ENCODE measurements around the gene VTI1A. TPM values are rescaled to one million over a fixed set of nuclear protein-coding genes. Genes with fewer than 3 reads are reported as not detected.

Gene VTI1A
- total RNA-seq, 1 donor from 2014 or later, result 39.4 TPM

GRCh38 chr10:112713411-112713810 is 266.4 kb downstream of the VTI1A start:
- no peak for TF ChIP-seq CTCF (IDR thresholded peaks at IDR 0.05; ENCODE audit: unreplicated experiment)
- H3K4me1 Mint-ChIP-seq (ENCODE audit: low read depth), result peaks cover 43% of the 10 kb centered on the region
- H3K27me3 Mint-ChIP-seq, result no peaks in the 10 kb centered on the region
- peaks cover 3% of the 10 kb centered on the region for H3K36me3 Mint-ChIP-seq (ENCODE audit: insufficient read depth)
- H3K4me3 Mint-ChIP-seq (ENCODE audit: low read depth), result no peak overlapping the region
- no peak overlapping the region for H3K27ac Mint-ChIP-seq
- no peaks in the 10 kb centered on the region for H3K9me3 Mint-ChIP-seq (ENCODE audit: low read depth)
- DNase-seq (ENCODE audit: low spot score, unreplicated experiment), result no peak

GRCh38 chr10:112715581-112715980 is 268.6 kb downstream of the VTI1A start:
- Mint-ChIP-seq H3K4me1 (ENCODE audit: low read depth) (peaks cover 30% of the 10 kb centered on the region), H3K9me3 (ENCODE audit: low read depth) (no peaks in the 10 kb centered on the region), H3K27me3 (no peaks in the 10 kb centered on the region), H3K27ac (no peak overlapping the region), H3K4me3 (ENCODE audit: low read depth) (no peak overlapping the region), H3K36me3 (ENCODE audit: insufficient read depth) (peaks cover 6% of the 10 kb centered on the region)
- no peak for TF ChIP-seq CTCF (IDR thresholded peaks at IDR 0.05; ENCODE audit: unreplicated experiment)
- no peak for DNase-seq (ENCODE audit: low spot score, unreplicated experiment)

- H3K27ac Mint-ChIP-seq, result no peak overlapping the region
- peaks cover 28% of the 10 kb centered on the region for H3K4me1 Mint-ChIP-seq (ENCODE audit: low read depth)
- H3K36me3 Mint-ChIP-seq (ENCODE audit: insufficient read depth), result peaks cover 6% of the 10 kb centered on the region
- no peaks in the 10 kb centered on the region for H3K9me3 Mint-ChIP-seq (ENCODE audit: low read depth)
- no peaks in the 10 kb centered on the region for H3K27me3 Mint-ChIP-seq
- no peak for DNase-seq (ENCODE audit: low spot score, unreplicated experiment)
- no peak overlapping the region for H3K4me3 Mint-ChIP-seq (ENCODE audit: low read depth)
- no peak for TF ChIP-seq CTCF (IDR thresholded peaks at IDR 0.05; ENCODE audit: unreplicated experiment)
These were observed 269.1 kb downstream of the VTI1A start for GRCh38 chr10:112716076-112716475.

GRCh38 chr10:112716924-112717413 is 270.0 kb downstream of the VTI1A start:
- peaks cover 28% of the 10 kb centered on the region for H3K4me1 Mint-ChIP-seq (ENCODE audit: low read depth)
- peaks cover 6% of the 10 kb centered on the region for H3K36me3 Mint-ChIP-seq (ENCODE audit: insufficient read depth)
- no peak overlapping the region for H3K4me3 Mint-ChIP-seq (ENCODE audit: low read depth)
- no peaks in the 10 kb centered on the region for H3K9me3 Mint-ChIP-seq (ENCODE audit: low read depth)
- H3K27ac Mint-ChIP-seq, result peak overlapping the region; percentile 38
- TF ChIP-seq CTCF (IDR thresholded peaks at IDR 0.05; ENCODE audit: unreplicated experiment), result no peak
- no peaks in the 10 kb centered on the region for H3K27me3 Mint-ChIP-seq
- DNase-seq (ENCODE audit: low spot score, unreplicated experiment), result no peak

GRCh38 chr10:112720178-112720577 is 273.2 kb downstream of the VTI1A start:
- Mint-ChIP-seq H3K4me1 (ENCODE audit: low read depth) (peaks cover 49% of the 10 kb centered on the region), H3K9me3 (ENCODE audit: low read depth) (no peaks in the 10 kb centered on the region), H3K4me3 (ENCODE audit: low read depth) (no peak overlapping the region)

More at GRCh38 chr10:112720178-112720577, 273.2 kb downstream of the VTI1A start:
- Mint-ChIP-seq H3K36me3 (ENCODE audit: insufficient read depth) (peaks cover 6% of the 10 kb centered on the region), H3K27me3 (no peaks in the 10 kb centered on the region), H3K27ac (no peak overlapping the region)
- no peak for DNase-seq (ENCODE audit: low spot score, unreplicated experiment)
- no peak for TF ChIP-seq CTCF (IDR thresholded peaks at IDR 0.05; ENCODE audit: unreplicated experiment)
